CD1c-positive myeloid dendritic cell (primary cell): ENCODE measurements around the gene ALDH3A2.

Experiments
- DNase-seq: peaks from one replicate; pipeline ENCODE4 v3.0.0-alpha.2; 2016; ENCODE audit errors: extremely low spot score

ALDH3A2 gene

GRCh38 chr17:19714542-19715411 lies 66.2 kb downstream of the ALDH3A2 start:
- no peak for DNase-seq

- no peak for DNase-seq
These were observed 67.8 kb downstream of the ALDH3A2 start, which contains the start of gene SLC47A2 for GRCh38 chr17:19716108-19717030. SLC47A2 (minus strand) TSS chr17:19716584; CDS start chr17:19716555, 29 bp downstream.

GRCh38 chr17:19717031-19717360 lies 68.4 kb downstream of the ALDH3A2 start:
- DNase-seq = no peak

- DNase-seq = no peak
These were observed 68.9 kb downstream of the ALDH3A2 start for GRCh38 chr17:19717411-19717908.

GRCh38 chr17:19718041-19718612 lies 69.6 kb downstream of the ALDH3A2 start:
- DNase-seq = no peak

- no peak for DNase-seq
These were observed 70.2 kb downstream of the ALDH3A2 start for GRCh38 chr17:19718613-19719354.

- DNase-seq = no peak
These were observed 71.0 kb downstream of the ALDH3A2 start for GRCh38 chr17:19719355-19720209.

GRCh38 chr17:19720210-19720475 lies 71.6 kb downstream of the ALDH3A2 start:
- no peak for DNase-seq

GRCh38 chr17:19720631-19721426 lies 72.3 kb downstream of the ALDH3A2 start:
- DNase-seq = no peak

GRCh38 chr17:19723964-19724363 lies 75.4 kb downstream of the ALDH3A2 start:
- DNase-seq = no peak

- DNase-seq = peak; percentile 94
These were observed 76.2 kb downstream of the ALDH3A2 start for GRCh38 chr17:19724501-19725420.

- peak; percentile 87 for DNase-seq
These were observed 76.9 kb downstream of the ALDH3A2 start for GRCh38 chr17:19725486-19725885.

GRCh38 chr17:19726631-19727376 lies 78.3 kb downstream of the ALDH3A2 start:
- DNase-seq = peak; percentile 70
